Panc1 (cell line): ENCODE measurements around the gene UBXN1.

Source experiments
- CTCF ChIP-seq: fragments of 450-650 bp; IDR thresholded peaks from 2 replicates; pipeline ENCODE4 v1.5.1; 2017; ENCODE audit warnings: mild to moderate bottlenecking
- POLR2AphosphoS5 ChIP-seq: IDR thresholded peaks from 2 replicates; pipeline ENCODE4 v1.6.1; 2012; ENCODE audit warnings: mild to moderate bottlenecking, low read depth, low read length, moderate library complexity
- REST ChIP-seq, 2 experiments: IDR thresholded peaks; 2 replicates each; pipeline ENCODE4 v1.6.1; 2011 to 2012; ENCODE audit warnings: low read depth in 2 of 2, control low read depth in 1 of 2, low read length in 1 of 2, mild to moderate bottlenecking in 1 of 2, moderate library complexity in 1 of 2; ENCODE audit not compliant: insufficient read depth in 1 of 2
- SIN3A ChIP-seq: IDR thresholded peaks from 2 replicates; pipeline ENCODE4 v1.6.1; 2012; ENCODE audit warnings: low read depth, mild to moderate bottlenecking, low read length, moderate library complexity, borderline replicate concordance; ENCODE audit not compliant: insufficient read depth
- TCF7L2 ChIP-seq: IDR thresholded peaks from 2 replicates; pipeline ENCODE4 v1.6.1; 2011; ENCODE audit warnings: mild to moderate bottlenecking, low read depth, low read length, inconsistent platforms

- no peak for TF ChIP-seq CTCF
- TF ChIP-seq POLR2AphosphoS5 = no peak
- no peak for TF ChIP-seq TCF7L2
- TF ChIP-seq REST (IDR thresholded peaks at IDR 0.05; ENCODE audit: insufficient read depth in 1 of 2, low read depth in 2 of 2, low read length in 1 of 2) = no peak
- 0 out of 2 replicates have a peak, but pooled peaks have one; percentile 35 for TF ChIP-seq SIN3A
Observed at GRCh38 chr11:62671236-62671607, 7.7 kb downstream of the UBXN1 start.
